Uterus (tissue), 4 donors: ENCODE data around the gene ADAMTS2. TPM values are rescaled to one million over a fixed set of nuclear protein-coding genes. Genes with fewer than 3 reads are reported as not detected.

Experiments used
- DNase-seq, 2 donors: peaks; one replicate each; pipeline ENCODE4 v3.0.0-alpha.2; 2019 to 2020
- H3K27ac ChIP-seq, 2 donors: fragments of 200-600 bp; sonication (generic); 1 replicate in 1 of 2; 2 replicates in 1 of 2; pipeline ENCODE4 v1.5.1; 2016 to 2018
- H3K27me3 ChIP-seq, 2 donors: fragments of 200-600 bp; sonication (generic); one replicate each; pipeline ENCODE4 v1.5.1; 2018 to 2019; ENCODE audit warnings: control low read depth in 1 of 2
- H3K36me3 ChIP-seq, 2 donors: fragments of 200-600 bp; sonication (generic); one replicate each; pipeline ENCODE4 v1.5.1; 2019; ENCODE audit warnings: control low read depth in 1 of 2
- H3K4me1 ChIP-seq, 2 donors: fragments of 200-600 bp; sonication (generic); one replicate each; pipeline ENCODE4 v1.5.1; 2018 to 2019; ENCODE audit warnings: control low read depth in 1 of 2
- H3K4me3 ChIP-seq, 2 donors: fragments of 200-600 bp; sonication (generic); 1 replicate in 1 of 2; 2 replicates in 1 of 2; pipeline ENCODE4 v1.5.1; 2018 to 2019; ENCODE audit warnings: mild to moderate bottlenecking in 1 of 2
- H3K9me3 ChIP-seq, 2 donors: fragments of 200-600 bp; sonication (generic); one replicate each; pipeline ENCODE4 v1.5.1; 2019; ENCODE audit warnings: control low read depth in 1 of 2
- CTCF ChIP-seq, 4 experiments: fragments of 200-600 bp in 2 of 4; fragments of 450-650 bp in 2 of 4; sonication (generic) in 2 of 4; IDR thresholded peaks; one replicate each; pipeline ENCODE4 v1.5.1; 2016 to 2019; ENCODE audit warnings: antibody characterized with exemption in 4 of 4, mild to moderate bottlenecking in 2 of 4, moderate library complexity in 1 of 4
- POLR2A ChIP-seq, 2 donors: fragments of 450-650 bp; IDR thresholded peaks; one replicate each; pipeline ENCODE4 v1.6.1; 2016; ENCODE audit warnings: antibody characterized with exemption in 2 of 2, mild to moderate bottlenecking in 1 of 2, moderate library complexity in 1 of 2
- intact Hi-C: fragments of 100-400 bp; cut with DNase I; formaldehyde crosslinking; loops from one replicate; pipeline ENCODE4 v1.15.1; 2023; ENCODE audit warnings: low total_unique reads
- total RNA-seq, 4 donors: library from RNA; depleted of rRNA in 3 of 4; stranded (reverse); fragments of >200 nt in 3 of 4; gene quantifications; one replicate each; pipeline versions ENCODE4 v1.1.0 to v1.2.4, GENCODE V29; 2014 to 2023
- donor health status: DM: yes; HTN: yes; CAD: no.

Gene ADAMTS2
- total RNA-seq, 4 donors from 2014 or later: 4.1 to 97.1 (median 40.3) TPM

GRCh38 chr5:179271821-179272325 lies 73.4 kb downstream of the ADAMTS2 start:
- H3K4me1 ChIP-seq: peaks cover 24 to 59% of the 10 kb centered on the region in 2 donors

GRCh38 chr5:179271428-179271734 lies 73.9 kb downstream of the ADAMTS2 start:
- Histone ChIP-seq H3K27ac (peak overlapping the region; percentile 89 to 98), H3K36me3 (no peaks in the 10 kb centered on the region), H3K4me1 (peaks cover 29 to 59% of the 10 kb centered on the region in 2 donors), H3K27me3 (no peaks in the 10 kb centered on the region), H3K4me3 (no peak overlapping the region), H3K9me3 (no peaks in the 10 kb centered on the region)
- DNase-seq: no peak
- TF ChIP-seq POLR2A (IDR thresholded peaks at IDR 0.05) (no peak), CTCF (IDR thresholded peaks at IDR 0.05) (no peak)
- intact Hi-C loops: no loop called here

More at GRCh38 chr5:179271821-179272325, 73.4 kb downstream of the ADAMTS2 start:
- Histone ChIP-seq H3K36me3 (no peaks in the 10 kb centered on the region), H3K4me3 (no peak overlapping the region), H3K27me3 (no peaks in the 10 kb centered on the region), H3K9me3 (no peaks in the 10 kb centered on the region), H3K27ac (peak overlapping the region; percentile 89 to 98)
- intact Hi-C loops: no loop called here
- peak; percentile 17 to 19 for DNase-seq
- TF ChIP-seq POLR2A (IDR thresholded peaks at IDR 0.05): no peak
- no peak for TF ChIP-seq CTCF (IDR thresholded peaks at IDR 0.05)

GRCh38 chr5:179270581-179271427 lies 74.5 kb downstream of the ADAMTS2 start:
- TF ChIP-seq POLR2A (IDR thresholded peaks at IDR 0.05) (no peak), CTCF (IDR thresholded peaks at IDR 0.05) (no peak)
- no peaks in the 10 kb centered on the region for H3K9me3 ChIP-seq
- H3K27ac ChIP-seq: peak overlapping the region; percentile 89 to 98
- intact Hi-C loops: no loop called here
- H3K27me3 ChIP-seq: no peaks in the 10 kb centered on the region
- DNase-seq: peak; percentile 72 to 83
- H3K4me1 ChIP-seq: peaks cover 34 to 57% of the 10 kb centered on the region in 2 donors
- H3K36me3 ChIP-seq: no peaks in the 10 kb centered on the region
- H3K4me3 ChIP-seq: no peak overlapping the region

- no peak overlapping the region for H3K4me3 ChIP-seq
- TF ChIP-seq CTCF (IDR thresholded peaks at IDR 0.05): no peak
- no peaks in the 10 kb centered on the region for H3K9me3 ChIP-seq
- H3K4me1 ChIP-seq: peaks cover 34 to 49% of the 10 kb centered on the region in 2 donors
- peak; percentile 30 to 32 for DNase-seq
- H3K27ac ChIP-seq: peak overlapping the region; percentile 89 to 98
- intact Hi-C loops: no loop called here
- no peaks in the 10 kb centered on the region for H3K36me3 ChIP-seq
- H3K27me3 ChIP-seq: no peaks in the 10 kb centered on the region
These were observed 75.3 kb downstream of the ADAMTS2 start for GRCh38 chr5:179269781-179270543.
